Measurements from ENCODE around the gene CELSR1.

GRCh38 chr22:46406349-46406748 is 131.1 kb downstream of the CELSR1 start:
- TF ChIP-seq, protein P1, sequence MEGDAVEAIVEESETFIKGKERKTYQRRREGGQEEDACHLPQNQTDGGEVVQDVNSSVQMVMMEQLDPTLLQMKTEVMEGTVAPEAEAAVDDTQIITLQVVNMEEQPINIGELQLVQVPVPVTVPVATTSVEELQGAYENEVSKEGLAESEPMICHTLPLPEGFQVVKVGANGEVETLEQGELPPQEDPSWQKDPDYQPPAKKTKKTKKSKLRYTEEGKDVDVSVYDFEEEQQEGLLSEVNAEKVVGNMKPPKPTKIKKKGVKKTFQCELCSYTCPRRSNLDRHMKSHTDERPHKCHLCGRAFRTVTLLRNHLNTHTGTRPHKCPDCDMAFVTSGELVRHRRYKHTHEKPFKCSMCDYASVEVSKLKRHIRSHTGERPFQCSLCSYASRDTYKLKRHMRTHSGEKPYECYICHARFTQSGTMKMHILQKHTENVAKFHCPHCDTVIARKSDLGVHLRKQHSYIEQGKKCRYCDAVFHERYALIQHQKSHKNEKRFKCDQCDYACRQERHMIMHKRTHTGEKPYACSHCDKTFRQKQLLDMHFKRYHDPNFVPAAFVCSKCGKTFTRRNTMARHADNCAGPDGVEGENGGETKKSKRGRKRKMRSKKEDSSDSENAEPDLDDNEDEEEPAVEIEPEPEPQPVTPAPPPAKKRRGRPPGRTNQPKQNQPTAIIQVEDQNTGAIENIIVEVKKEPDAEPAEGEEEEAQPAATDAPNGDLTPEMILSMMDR (IDR thresholded peaks at IDR 0.05), result no peak
- TF ChIP-seq POLR2A (IDR thresholded peaks at IDR 0.05) (no peak), POLR2AphosphoS5 (IDR thresholded peaks at IDR 0.05) (no peak)
